IMR-90 (cell line): ENCODE results near the gene PCCA. TPM values are rescaled to one million over a fixed set of nuclear protein-coding genes. Genes with fewer than 3 reads are reported as not detected.

Source experiments
- ATAC-seq: fragments of 200-7000 bp; cut with Tn5 transposase; 2 replicates; pipeline ENCODE4 v1.9.1; 2020; ENCODE audit warnings: low read depth, mild to moderate bottlenecking, moderate library complexity
- BruUV-seq: library from RNA; stranded (reverse); fragments of 400-500 nt; replicated peaks from 2 replicates; lab custom pipeline; 2021; lab: Mats Ljungman, UMichigan
- CTCF ChIA-PET: fragments of 300-600 bp; formaldehyde crosslinking; extraction: SDS; loops from one replicate; lab custom pipeline; 2021; ENCODE audit warnings: antibody characterized with exemption; lab: Yijun Ruan, JAX
- POLR2A ChIA-PET: fragments of 300-600 bp; sonication (Branson Sonifier 250); formaldehyde crosslinking; loops from one replicate; lab custom pipeline; 2022; ENCODE audit warnings: antibody characterized with exemption; ENCODE audit not compliant: unreplicated experiment; lab: Charles Lee
- DNase-seq: peaks from one replicate; pipeline ENCODE4 v3.0.0; 2013
- H2AFZ ChIP-seq: replicated peaks from 2 replicates; pipeline ENCODE3; 2013; ENCODE audit warnings: low read length, mild to moderate bottlenecking; ENCODE audit not compliant: poor library complexity
- H2AK5ac ChIP-seq: 2 replicates; pipeline ENCODE4 v1.6.1; 2013; ENCODE audit warnings: low read depth, low read length, inconsistent platforms
- H2AK9ac ChIP-seq: replicated peaks from 2 replicates; pipeline ENCODE3; 2013; ENCODE audit warnings: mild to moderate bottlenecking, low read depth, low read length, moderate library complexity; ENCODE audit not compliant: poor library complexity
- H2BK120ac ChIP-seq: 2 replicates; pipeline ENCODE4 v1.6.1; 2013; ENCODE audit warnings: low read depth, low read length, inconsistent platforms
- H2BK15ac ChIP-seq: 3 replicates; pipeline ENCODE4 v1.6.1; 2013; ENCODE audit warnings: low read depth, low read length, inconsistent platforms
- H2BK20ac ChIP-seq: 2 replicates; pipeline ENCODE4 v1.6.1; 2013; ENCODE audit warnings: low read depth, mild to moderate bottlenecking, inconsistent platforms, low read length, moderate library complexity
- H2BK5ac ChIP-seq: 2 replicates; pipeline ENCODE4 v1.6.1; 2013; ENCODE audit warnings: mild to moderate bottlenecking, low read depth, low read length, inconsistent platforms; ENCODE audit not compliant: poor library complexity, severe bottlenecking
- H3K14ac ChIP-seq: replicated peaks from 2 replicates; pipeline ENCODE4 v1.6.1; 2013; ENCODE audit warnings: low read depth, low read length, inconsistent platforms
- H3K18ac ChIP-seq: 2 replicates; pipeline ENCODE4 v1.6.1; 2013; ENCODE audit warnings: low read depth, low read length, control low read depth
- H3K23ac ChIP-seq: 2 replicates; pipeline ENCODE4 v1.6.1; 2013; ENCODE audit warnings: low read depth, low read length, inconsistent platforms
- H3K27ac ChIP-seq: 2 replicates; pipeline ENCODE4 v1.5.1; 2013; ENCODE audit warnings: mild to moderate bottlenecking, control low read depth, low read length; ENCODE audit not compliant: insufficient read depth
- H3K27me3 ChIP-seq: 2 replicates; pipeline ENCODE4 v1.6.1; 2013; ENCODE audit warnings: low read length; ENCODE audit not compliant: control insufficient read depth, insufficient read depth
- H3K36me3 ChIP-seq: 2 replicates; pipeline ENCODE4 v1.6.1; 2013; ENCODE audit warnings: low read length, mixed read lengths; ENCODE audit not compliant: control insufficient read depth, insufficient read depth
- H3K4ac ChIP-seq: 2 replicates; pipeline ENCODE4 v1.6.1; 2013; ENCODE audit warnings: low read depth, low read length, inconsistent platforms
- H3K4me1 ChIP-seq: 2 replicates; pipeline ENCODE4 v1.6.1; 2013; ENCODE audit warnings: low read length, mixed read lengths; ENCODE audit not compliant: control insufficient read depth, insufficient read depth
- H3K4me2 ChIP-seq: 2 replicates; pipeline ENCODE4 v1.6.1; 2013; ENCODE audit warnings: low read depth, mild to moderate bottlenecking, control low read depth, low read length, moderate library complexity
- H3K4me3 ChIP-seq: 2 replicates; pipeline ENCODE4 v1.5.1; 2013; ENCODE audit warnings: low read depth, mild to moderate bottlenecking, control low read depth, low read length, moderate library complexity; ENCODE audit not compliant: insufficient read depth
- H3K56ac ChIP-seq: 2 replicates; pipeline ENCODE4 v1.6.1; 2013; ENCODE audit warnings: low read length, inconsistent platforms; ENCODE audit not compliant: insufficient read depth; ENCODE audit errors: extremely low read depth
- H3K79me1 ChIP-seq, 2 experiments: 2 replicates each; pipeline ENCODE4 v1.6.1; 2013; ENCODE audit warnings: low read length in 2 of 2, inconsistent platforms in 1 of 2, low read depth in 1 of 2
- H3K9ac ChIP-seq: 2 replicates; pipeline ENCODE4 v1.6.1; 2013; ENCODE audit warnings: low read depth, low read length, control low read depth
- H3K9me1 ChIP-seq: 2 replicates; pipeline ENCODE4 v1.6.1; 2013; ENCODE audit warnings: low read length, inconsistent platforms; ENCODE audit not compliant: insufficient read depth
- H3K9me3 ChIP-seq: 2 replicates; pipeline ENCODE4 v1.6.1; 2013; ENCODE audit warnings: low read length; ENCODE audit not compliant: control insufficient read depth, insufficient read depth
- H4K20me1 ChIP-seq: 2 replicates; pipeline ENCODE4 v1.6.1; 2013; ENCODE audit warnings: low read length, inconsistent platforms; ENCODE audit not compliant: insufficient read depth
- H4K5ac ChIP-seq: 2 replicates; pipeline ENCODE4 v1.6.1; 2013; ENCODE audit warnings: mild to moderate bottlenecking, low read depth, low read length, control low read depth
- H4K8ac ChIP-seq, 2 experiments: 2 replicates each; pipeline ENCODE4 v1.6.1; 2013; ENCODE audit warnings: low read depth in 2 of 2, low read length in 2 of 2, control low read depth in 1 of 2, inconsistent platforms in 1 of 2
- H4K91ac ChIP-seq: 2 replicates; pipeline ENCODE4 v1.6.1; 2013; ENCODE audit warnings: low read depth, low read length, inconsistent platforms; ENCODE audit not compliant: insufficient read depth
- MAFK ChIP-seq: IDR thresholded peaks from 2 replicates; pipeline ENCODE4 v1.6.1; 2012; ENCODE audit warnings: low read depth, low read length, improper control_type of control experiment
- POLR2A ChIP-seq: IDR thresholded peaks from 2 replicates; pipeline ENCODE4 v1.6.1; 2012; ENCODE audit warnings: mild to moderate bottlenecking, low read depth, low read length
- RAD21 ChIP-seq: IDR thresholded peaks from 2 replicates; pipeline ENCODE4 v1.6.1; 2012; ENCODE audit warnings: low read length, improper control_type of control experiment
- SMC3 ChIP-seq: fragments of 150-350 bp; IDR thresholded peaks from 2 replicates; pipeline ENCODE4 v1.6.1; 2016; ENCODE audit warnings: low read depth, mild to moderate bottlenecking, antibody characterized with exemption, low read length, moderate library complexity
- WGBS, 2 experiments: methylation state at CpG; one replicate each; pipeline versions ENCODE4 v1.1.5 to v1.1.7; 2013; ENCODE audit warnings: missing lambda C conversion rate in 2 of 2; ENCODE audit not compliant: insufficient read length in 1 of 2; ENCODE audit errors: extremely low coverage in 2 of 2; 5-methylcytosine and 5-hydroxymethylcytosine counted together
- dilution Hi-C: fragments of 300-500 bp; cut with HindIII; formaldehyde crosslinking; loops from one replicate; pipeline ENCODE4 v1.14.3; 2018; ENCODE audit warnings: low sequenced_read_pairs; ENCODE audit not compliant: unreplicated experiment
- in situ Hi-C: fragments of 300-500 bp; cut with MboI; formaldehyde crosslinking; loops from 3 replicates; pipeline ENCODE4 v1.14.3; 2019; ENCODE audit warnings: low sequenced_read_pairs, inconsistent platforms, mixed read lengths
- intact Hi-C: fragments of 100-400 bp; cut with micrococcal nuclease; formaldehyde crosslinking; loops from 2 replicates; pipeline ENCODE4 v1.10.0; 2022
- polyA plus RNA-seq, 3 experiments: library from polyadenylated mRNA; depleted of rRNA; stranded (reverse); fragments of >200 nt; gene quantifications; 2 replicates each; pipeline ENCODE4 v1.2.3, GENCODE V29; 2012; ENCODE audit warnings: low replicate concordance in 1 of 3
- total RNA-seq: library from RNA; depleted of rRNA; stranded (reverse); fragments of >200 nt; gene quantifications from 2 replicates; pipeline ENCODE4 v1.2.3, GENCODE V29; 2012

Gene PCCA
- total and polyA plus RNA-seq, 2 of the 4 experiments (the other 2 are of a cell fraction), result 7.6 to 24.0 TPM

DNA sequence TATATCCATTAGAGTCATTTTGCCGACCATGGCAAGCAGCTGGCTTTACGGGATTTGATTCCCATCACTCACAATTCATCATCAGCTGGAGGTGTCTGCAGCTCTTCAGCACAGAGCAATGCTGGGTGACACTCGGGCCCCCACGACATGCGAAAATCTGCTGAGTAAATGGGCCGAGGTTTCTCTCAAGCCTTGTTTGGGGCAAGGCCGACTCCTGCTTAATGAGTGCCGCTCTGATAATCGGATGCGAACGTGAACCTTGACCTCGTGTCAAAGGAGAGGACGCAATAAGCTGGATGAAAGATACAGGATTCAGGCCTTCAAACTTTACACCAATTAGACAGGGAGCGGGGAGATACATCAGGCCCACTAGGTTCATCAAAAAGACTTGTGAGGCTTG, 434.5 kb downstream of the PCCA start:
- H3K4me1 ChIP-seq, result no peaks in the 10 kb centered on the region
- no peaks in the 10 kb centered on the region for H3K27me3 ChIP-seq
- no peak overlapping the region for H3K56ac ChIP-seq
- no peak overlapping the region for H2AFZ ChIP-seq
- intact Hi-C loops, result no loop called here
- no peak overlapping the region for H4K8ac ChIP-seq
- ATAC-seq (no peak), DNase-seq (no peak)
- H4K20me1 ChIP-seq, result no peaks in the 10 kb centered on the region
- no peak overlapping the region for H2AK9ac ChIP-seq
- in situ Hi-C loops, result no loop called here
- no peak for TF ChIP-seq MAFK
- no peak for TF ChIP-seq POLR2A
- no peak for TF ChIP-seq SMC3
- TF ChIP-seq RAD21, result no peak
- 72% methylated on average over 5 of the region's 14 CpGs; no CpG with 5 or more reads in 1 of the 2 experiments for WGBS, 2 experiments
- no peak overlapping the region for H3K4me3 ChIP-seq
- H4K91ac ChIP-seq, result no peak overlapping the region
- no peak overlapping the region for H2BK20ac ChIP-seq
- H3K4ac ChIP-seq, result no peak overlapping the region
- no peak overlapping the region for H3K14ac ChIP-seq
- no peak overlapping the region for H3K4me2 ChIP-seq
- no peaks in the 10 kb centered on the region for H3K9me3 ChIP-seq
- H3K9me1 ChIP-seq, result no peaks in the 10 kb centered on the region; the same call in 1 of the 2 replicates
- CTCF ChIA-PET, result no interaction called here
- no peak overlapping the region for H2AK5ac ChIP-seq
- peaks cover 7% of the 10 kb centered on the region for H3K36me3 ChIP-seq
- no peak overlapping the region for H3K9ac ChIP-seq
- H3K79me1 ChIP-seq, result no peaks in the 10 kb centered on the region
- no peak overlapping the region for H3K18ac ChIP-seq
- no peak overlapping the region for H2BK15ac ChIP-seq
- no peak overlapping the region for H3K27ac ChIP-seq
- no peak overlapping the region for H3K23ac ChIP-seq
- H2BK5ac ChIP-seq, result no peak overlapping the region
- no TSS peak for BruUV-seq
- dilution Hi-C loops, result no loop called here
- H2BK120ac ChIP-seq, result no peak overlapping the region
- POLR2A ChIA-PET, result no interaction called here
- H4K5ac ChIP-seq, result no peak overlapping the region
